Osteocyte (in vitro differentiated cells): ENCODE results near the gene ANXA10. TPM values are rescaled to one million over a fixed set of nuclear protein-coding genes. Genes with fewer than 3 reads are reported as not detected.

Experiments
- DNase-seq: peaks from one replicate; pipeline ENCODE4 v3.0.0; 2021; ENCODE audit warnings: mixed read lengths; ENCODE audit not compliant: unreplicated experiment; ENCODE audit errors: extremely low spot score
- H3K27ac Mint-ChIP-seq: one replicate; pipeline ENCODE4 v1.8.0; 2021; ENCODE audit warnings: mild to moderate bottlenecking, mixed read lengths; ENCODE audit not compliant: unreplicated experiment
- H3K27me3 Mint-ChIP-seq: one replicate; pipeline ENCODE4 v1.8.0; 2021; ENCODE audit warnings: mixed read lengths; ENCODE audit not compliant: unreplicated experiment
- H3K36me3 Mint-ChIP-seq: one replicate; pipeline ENCODE4 v1.8.0; 2021; ENCODE audit warnings: mixed read lengths; ENCODE audit not compliant: unreplicated experiment
- H3K4me1 Mint-ChIP-seq: one replicate; pipeline ENCODE4 v1.8.0; 2021; ENCODE audit warnings: mixed read lengths; ENCODE audit not compliant: unreplicated experiment
- H3K4me3 Mint-ChIP-seq: one replicate; pipeline ENCODE4 v1.8.0; 2021; ENCODE audit warnings: mild to moderate bottlenecking, moderate library complexity, mixed read lengths; ENCODE audit not compliant: unreplicated experiment
- H3K9me3 Mint-ChIP-seq: one replicate; pipeline ENCODE4 v1.8.0; 2021; ENCODE audit warnings: mixed read lengths; ENCODE audit not compliant: unreplicated experiment
- total RNA-seq: library from RNA; stranded (reverse); gene quantifications from 2 replicates; pipeline ENCODE4 v1.2.1, GENCODE V29; 2021
- TF ChIP-seq, protein P1 (sequence below): fragments of 200-600 bp; sonication (generic); IDR thresholded peaks from 2 replicates; pipeline ENCODE4 v1.5.0; 2021; ENCODE audit warnings: antibody characterized with exemption, mild to moderate bottlenecking, moderate library complexity

ANXA10 gene
- total RNA-seq, 1 donor from 2014 or later = not detected

GRCh38 chr4:168141733-168142132, 49.4 kb downstream of the ANXA10 start:
- no peak overlapping the region for H3K4me3 Mint-ChIP-seq
- H3K4me1 Mint-ChIP-seq = peaks cover 6% of the 10 kb centered on the region
- no peaks in the 10 kb centered on the region for H3K9me3 Mint-ChIP-seq
- no peak for DNase-seq
- no peak overlapping the region for H3K27ac Mint-ChIP-seq
- no peaks in the 10 kb centered on the region for H3K36me3 Mint-ChIP-seq
- H3K27me3 Mint-ChIP-seq = peaks cover 3% of the 10 kb centered on the region
- TF ChIP-seq, protein P1, sequence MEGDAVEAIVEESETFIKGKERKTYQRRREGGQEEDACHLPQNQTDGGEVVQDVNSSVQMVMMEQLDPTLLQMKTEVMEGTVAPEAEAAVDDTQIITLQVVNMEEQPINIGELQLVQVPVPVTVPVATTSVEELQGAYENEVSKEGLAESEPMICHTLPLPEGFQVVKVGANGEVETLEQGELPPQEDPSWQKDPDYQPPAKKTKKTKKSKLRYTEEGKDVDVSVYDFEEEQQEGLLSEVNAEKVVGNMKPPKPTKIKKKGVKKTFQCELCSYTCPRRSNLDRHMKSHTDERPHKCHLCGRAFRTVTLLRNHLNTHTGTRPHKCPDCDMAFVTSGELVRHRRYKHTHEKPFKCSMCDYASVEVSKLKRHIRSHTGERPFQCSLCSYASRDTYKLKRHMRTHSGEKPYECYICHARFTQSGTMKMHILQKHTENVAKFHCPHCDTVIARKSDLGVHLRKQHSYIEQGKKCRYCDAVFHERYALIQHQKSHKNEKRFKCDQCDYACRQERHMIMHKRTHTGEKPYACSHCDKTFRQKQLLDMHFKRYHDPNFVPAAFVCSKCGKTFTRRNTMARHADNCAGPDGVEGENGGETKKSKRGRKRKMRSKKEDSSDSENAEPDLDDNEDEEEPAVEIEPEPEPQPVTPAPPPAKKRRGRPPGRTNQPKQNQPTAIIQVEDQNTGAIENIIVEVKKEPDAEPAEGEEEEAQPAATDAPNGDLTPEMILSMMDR = no peak

DNA sequence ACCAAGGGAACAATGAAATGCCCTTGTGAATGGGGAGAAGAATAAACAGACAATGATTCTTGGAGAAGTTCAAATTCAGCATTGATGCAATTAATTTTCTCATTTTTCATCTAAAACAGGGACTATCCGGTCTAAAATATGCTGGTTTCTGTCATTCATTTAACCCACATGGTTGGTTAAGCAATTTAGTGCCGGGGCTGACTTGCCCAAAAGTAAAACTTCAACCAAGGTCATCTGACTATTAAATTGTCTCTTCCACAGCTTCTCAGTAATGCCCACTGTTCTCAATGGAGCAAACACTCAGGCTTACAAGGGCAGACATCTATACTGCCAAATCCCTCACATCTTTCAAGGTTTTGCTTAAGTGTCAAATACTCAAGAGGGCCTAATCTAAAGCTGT, 51.3 kb downstream of the ANXA10 start:
- TF ChIP-seq, protein P1 = no peak
- DNase-seq = no peak
- no peak overlapping the region for H3K27ac Mint-ChIP-seq
- H3K36me3 Mint-ChIP-seq = no peaks in the 10 kb centered on the region
- no peak overlapping the region for H3K4me3 Mint-ChIP-seq
- H3K27me3 Mint-ChIP-seq = peaks cover 3% of the 10 kb centered on the region
- H3K4me1 Mint-ChIP-seq = peaks cover 2% of the 10 kb centered on the region
- no peaks in the 10 kb centered on the region for H3K9me3 Mint-ChIP-seq

DNA sequence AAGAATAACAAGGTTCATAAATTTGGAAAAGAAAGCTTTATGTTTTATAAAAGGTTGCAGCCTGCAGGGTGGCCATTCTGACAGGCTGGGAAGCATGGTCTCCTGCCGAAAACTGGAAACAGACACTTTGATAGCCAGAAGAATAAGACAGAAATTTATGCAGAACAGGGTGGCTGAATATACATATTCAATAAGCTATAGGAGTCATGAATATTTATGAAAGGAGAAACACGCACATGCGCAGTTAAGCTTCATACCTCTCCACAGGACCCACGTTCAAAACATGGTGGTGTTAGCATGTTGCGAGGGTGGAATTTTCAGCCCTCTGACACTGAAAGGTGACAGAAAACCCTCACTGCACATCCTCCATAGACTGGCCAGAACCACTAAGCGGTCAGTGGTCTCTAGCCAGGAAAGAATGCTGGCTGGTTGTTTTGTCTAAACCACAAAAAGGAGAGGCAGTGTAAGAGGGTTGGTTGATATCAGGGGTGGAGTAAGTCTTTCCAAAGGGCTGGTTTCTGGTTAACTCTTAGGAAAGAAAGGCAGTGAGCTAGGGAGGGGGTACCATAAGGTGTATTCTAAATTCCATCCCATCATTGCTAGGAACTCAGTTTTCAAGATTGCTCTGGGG, 58.2 kb downstream of the ANXA10 start:
- H3K27me3 Mint-ChIP-seq = peaks cover 20% of the 10 kb centered on the region
- peaks cover 3% of the 10 kb centered on the region for H3K4me1 Mint-ChIP-seq
- H3K9me3 Mint-ChIP-seq = no peaks in the 10 kb centered on the region
- H3K4me3 Mint-ChIP-seq = no peak overlapping the region
- DNase-seq = no peak
- H3K36me3 Mint-ChIP-seq = no peaks in the 10 kb centered on the region
- TF ChIP-seq, protein P1 = no peak
- H3K27ac Mint-ChIP-seq = no peak overlapping the region

GRCh38 chr4:168151327-168151726, 59.0 kb downstream of the ANXA10 start:
- Mint-ChIP-seq H3K4me3 (no peak overlapping the region), H3K27ac (no peak overlapping the region), H3K9me3 (no peaks in the 10 kb centered on the region), H3K4me1 (peaks cover 3% of the 10 kb centered on the region), H3K36me3 (no peaks in the 10 kb centered on the region), H3K27me3 (peaks cover 20% of the 10 kb centered on the region)
- TF ChIP-seq, protein P1 = no peak
- DNase-seq = no peak

DNA sequence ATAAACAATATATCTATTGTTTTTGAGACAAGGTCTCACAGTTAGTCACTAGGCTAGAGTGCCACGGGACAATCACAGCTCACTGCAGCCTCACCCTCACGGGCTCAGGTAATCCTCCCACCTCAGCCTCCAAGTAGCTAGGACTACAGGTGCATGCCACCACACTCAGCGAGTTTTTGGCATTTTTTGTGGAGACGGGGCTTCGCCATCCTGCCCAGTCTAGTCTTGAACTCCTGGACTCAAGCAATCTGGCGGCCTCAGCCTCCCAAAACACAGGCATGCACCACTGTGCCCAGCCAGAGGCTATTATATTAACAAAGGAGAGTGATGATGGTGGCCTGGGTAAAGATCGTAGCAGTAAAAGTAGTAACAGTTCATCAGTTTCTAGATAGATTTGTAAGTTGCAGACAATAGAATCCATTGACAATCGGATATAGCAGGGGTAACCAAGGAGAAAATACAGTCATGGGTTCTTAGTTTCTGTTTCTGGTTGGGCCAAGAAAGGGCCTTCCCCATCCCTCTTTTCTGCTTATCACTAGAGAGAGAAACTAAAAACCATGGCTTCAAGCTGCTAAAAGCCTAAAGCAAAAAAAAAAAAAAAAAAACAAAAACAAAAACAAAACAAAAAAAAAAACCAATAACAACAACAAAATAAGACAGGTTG, 60.6 kb downstream of the ANXA10 start:
- Mint-ChIP-seq H3K27ac (no peak overlapping the region), H3K36me3 (no peaks in the 10 kb centered on the region), H3K27me3 (peaks cover 20% of the 10 kb centered on the region), H3K9me3 (no peaks in the 10 kb centered on the region), H3K4me1 (peaks cover 3% of the 10 kb centered on the region), H3K4me3 (peak overlapping the region; percentile 57)
- DNase-seq = no peak
- TF ChIP-seq, protein P1 = no peak
